GM23338 (cell line): ENCODE results near the gene PGF. TPM values are rescaled to one million over a fixed set of nuclear protein-coding genes. Genes with fewer than 3 reads are reported as not detected.

Experiments
- ATAC-seq: fragments of 200-7000 bp; cut with Tn5 transposase; 3 replicates; pipeline ENCODE4 v1.9.1; 2020
- DNase-seq: peaks from one replicate; pipeline ENCODE4 v3.0.0-alpha.2; 2015; ENCODE audit warnings: low spot score
- H2AFZ ChIP-seq: fragments of 200-600 bp; sonication (generic); 2 replicates; pipeline ENCODE4 v1.8.0; 2016; ENCODE audit warnings: antibody characterized with exemption, mild to moderate bottlenecking, moderate library complexity
- H3F3A ChIP-seq: fragments of 200-600 bp; sonication (generic); replicated peaks from 2 replicates; pipeline ENCODE4 v1.8.0; 2017; ENCODE audit warnings: antibody characterized with exemption, mixed run types, low read depth
- H3K27ac ChIP-seq: fragments of 200-600 bp; sonication (generic); 2 replicates; pipeline ENCODE4 v1.6.1; 2016; ENCODE audit warnings: low read depth
- H3K27me3 ChIP-seq: fragments of 200-600 bp; sonication (generic); 2 replicates; pipeline ENCODE4 v1.8.0; 2016; ENCODE audit warnings: mild to moderate bottlenecking, mixed run types, moderate library complexity; ENCODE audit not compliant: insufficient read depth
- H3K36me3 ChIP-seq: fragments of 200-600 bp; sonication (generic); 2 replicates; pipeline ENCODE4 v1.8.0; 2016; ENCODE audit warnings: mild to moderate bottlenecking; ENCODE audit not compliant: insufficient read depth
- H3K4me1 ChIP-seq: fragments of 200-600 bp; sonication (generic); 2 replicates; pipeline ENCODE4 v1.8.0; 2016; ENCODE audit warnings: mild to moderate bottlenecking, moderate library complexity; ENCODE audit not compliant: insufficient read depth
- H3K4me2 ChIP-seq: fragments of 200-600 bp; sonication (generic); 2 replicates; pipeline ENCODE4 v1.7.1; 2017; ENCODE audit warnings: mixed run types
- H3K4me3 ChIP-seq: fragments of 200-600 bp; sonication (generic); 2 replicates; pipeline ENCODE4 v1.6.1; 2016; ENCODE audit warnings: mixed run types
- H3K79me2 ChIP-seq: fragments of 200-600 bp; sonication (generic); replicated peaks from 2 replicates; pipeline ENCODE4 v1.8.0; 2017; ENCODE audit warnings: mild to moderate bottlenecking; ENCODE audit not compliant: insufficient read depth
- H3K9me2 ChIP-seq: fragments of 200-600 bp; sonication (generic); 2 replicates; pipeline ENCODE4 v1.8.0; 2017; ENCODE audit not compliant: insufficient read depth
- H4K20me1 ChIP-seq: fragments of 200-600 bp; sonication (generic); replicated peaks from 2 replicates; pipeline ENCODE4 v1.8.0; 2017; ENCODE audit warnings: mild to moderate bottlenecking; ENCODE audit not compliant: insufficient read depth
- H3K27ac Mint-ChIP-seq: 2 replicates; pipeline ENCODE4 v1.8.0; 2020; ENCODE audit warnings: inconsistent platforms, mild to moderate bottlenecking, moderate library complexity, mixed read lengths
- H3K27me3 Mint-ChIP-seq: 3 replicates; pipeline ENCODE4 v1.8.0; 2022; ENCODE audit warnings: low read depth, mild to moderate bottlenecking, moderate library complexity, mixed read lengths, inconsistent platforms; ENCODE audit not compliant: insufficient read depth, poor library complexity
- H3K36me3 Mint-ChIP-seq: 3 replicates; pipeline ENCODE4 v1.8.0; 2021; ENCODE audit warnings: low read depth, mild to moderate bottlenecking, inconsistent platforms, moderate library complexity, mixed read lengths
- H3K4me1 Mint-ChIP-seq: 3 replicates; pipeline ENCODE4 v1.8.0; 2020; ENCODE audit warnings: mild to moderate bottlenecking, inconsistent platforms, mixed read lengths
- H3K4me3 Mint-ChIP-seq: 3 replicates; pipeline ENCODE4 v1.8.0; 2021; ENCODE audit warnings: moderate library complexity, mild to moderate bottlenecking, inconsistent platforms, mixed read lengths
- H3K9me3 Mint-ChIP-seq: 3 replicates; pipeline ENCODE4 v1.8.0; 2020; ENCODE audit warnings: moderate library complexity, mild to moderate bottlenecking, inconsistent platforms, mixed read lengths
- CREB1 ChIP-seq: fragments of 250-450 bp; sonication (Bioruptor Pico); IDR thresholded peaks from 2 replicates; pipeline ENCODE4 v1.5.0; 2020; ENCODE audit warnings: low read depth, mild to moderate bottlenecking, moderate library complexity
- EZH2 ChIP-seq: fragments of 200-600 bp; sonication (generic); IDR thresholded peaks from one replicate; pipeline ENCODE4 v1.8.0; 2017; ENCODE audit warnings: antibody characterized with exemption, mild to moderate bottlenecking, low read depth; ENCODE audit not compliant: unreplicated experiment
- EZH2phosphoT487 ChIP-seq: fragments of 200-600 bp; sonication (generic); IDR thresholded peaks from one replicate; pipeline ENCODE4 v1.8.1; 2018; ENCODE audit warnings: antibody characterized with exemption; ENCODE audit not compliant: unreplicated experiment
- JUNB ChIP-seq: IDR thresholded peaks from one replicate; pipeline ENCODE4 v1.6.1; 2016; ENCODE audit warnings: antibody characterized with exemption; ENCODE audit not compliant: unreplicated experiment
- NANOG ChIP-seq: IDR thresholded peaks from 2 replicates; pipeline ENCODE4 v1.6.1; 2016; ENCODE audit warnings: antibody characterized with exemption, borderline replicate concordance
- POLR2AphosphoS5 ChIP-seq: IDR thresholded peaks from 2 replicates; pipeline ENCODE4 v1.6.1; 2016; ENCODE audit warnings: antibody characterized with exemption, low read depth
- STAT1 ChIP-seq: IDR thresholded peaks from one replicate; pipeline ENCODE4 v1.6.1; 2016; ENCODE audit warnings: antibody characterized with exemption; ENCODE audit not compliant: unreplicated experiment
- ZNF114 ChIP-seq: fragments of 250-450 bp; sonication (Bioruptor Pico); IDR thresholded peaks from 2 replicates; pipeline ENCODE4 v1.5.0; 2020; ENCODE audit warnings: mild to moderate bottlenecking, moderate library complexity
- ZNF331 ChIP-seq: fragments of 250-450 bp; sonication (Bioruptor Pico); IDR thresholded peaks from 2 replicates; pipeline ENCODE4 v1.5.0; 2020; ENCODE audit warnings: low read depth, mild to moderate bottlenecking, moderate library complexity
- polyA plus RNA-seq: library from polyadenylated mRNA; unstranded; fragments of >200 nt; fragmentation: Nextera tagmentation; extraction: Ambion mirVana; gene quantifications from 2 replicates; pipeline ENCODE4 v1.2.1, GENCODE V29; 2016
- total RNA-seq: library from RNA; depleted of rRNA; stranded (reverse); fragments of >200 nt; shearing (Covaris generic); gene quantifications from 2 replicates; pipeline ENCODE4 v1.2.3, GENCODE V29; 2014
- TF ChIP-seq, protein P1 (sequence below), 2 experiments: fragments of 200-600 bp in 1 of 2; sonication (generic) in 1 of 2; conservative IDR thresholded peaks; 2 replicates each; pipeline versions ENCODE4 v1.5.1 to v1.6.1; 2016 to 2017; ENCODE audit warnings: antibody characterized with exemption in 2 of 2, low read depth in 2 of 2, mild to moderate bottlenecking in 2 of 2, moderate library complexity in 1 of 2
- TF ChIP-seq, protein P2 (sequence below): IDR thresholded peaks from 2 replicates; pipeline ENCODE4 v1.6.1; 2016; ENCODE audit warnings: antibody characterized with exemption
- TF ChIP-seq, protein P3 (sequence below): fragments of 250-450 bp; sonication (Bioruptor Pico); IDR thresholded peaks from 2 replicates; pipeline ENCODE4 v1.5.0; 2020; ENCODE audit warnings: mild to moderate bottlenecking, moderate library complexity
- TF ChIP-seq, protein P4 (sequence below): IDR thresholded peaks from one replicate; pipeline ENCODE4 v1.6.1; 2018; ENCODE audit warnings: antibody characterized with exemption; ENCODE audit not compliant: unreplicated experiment

The PGF gene
- total and polyA plus RNA-seq, 2 experiments from 2014 or later = 2.9 to 6.3 TPM

DNA sequence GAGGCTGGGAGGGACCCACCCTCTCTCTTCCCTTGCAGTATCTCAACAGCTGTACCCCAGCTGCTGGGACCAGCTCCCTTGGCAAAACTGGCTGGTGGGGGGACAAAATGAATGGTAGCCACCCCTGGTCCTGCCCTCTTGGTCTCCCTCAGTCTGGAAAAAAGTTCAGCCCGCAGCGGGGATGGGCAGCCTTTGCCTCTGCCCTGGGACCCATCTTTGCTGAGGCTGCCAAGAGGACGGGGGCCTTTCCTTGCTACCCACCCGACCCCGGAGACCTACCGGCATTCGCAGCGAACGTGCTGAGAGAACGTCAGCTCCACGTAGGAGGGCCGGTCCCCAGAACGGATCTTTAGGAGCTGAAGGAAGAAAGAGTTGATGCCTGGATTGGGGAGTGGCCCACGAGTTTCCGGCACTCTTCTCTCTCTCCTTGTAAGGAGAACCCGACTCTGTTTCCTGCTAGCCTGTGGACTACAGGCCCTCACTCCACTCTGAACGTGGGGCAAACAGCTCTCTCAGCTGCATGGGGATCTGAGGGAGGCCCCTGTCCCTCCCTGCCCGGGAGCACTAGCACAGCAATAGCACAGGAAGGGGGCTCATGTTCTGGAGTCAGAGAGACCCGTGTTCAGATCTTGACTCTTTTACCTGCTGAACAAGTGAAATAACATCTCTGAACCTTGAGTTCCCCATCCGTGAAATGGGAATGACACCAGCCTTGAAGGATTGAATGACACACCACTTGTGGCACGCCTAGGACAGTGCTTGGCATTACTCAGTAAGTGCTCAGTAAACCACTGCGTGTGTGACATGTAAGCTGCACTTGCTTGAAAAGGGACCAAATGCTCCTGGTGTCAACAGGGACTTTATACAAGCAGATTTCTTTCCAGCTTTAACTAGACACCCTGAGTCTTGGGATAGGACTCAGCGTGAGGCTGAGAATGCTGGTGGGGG, 6.9 kb downstream of the PGF start:
- peaks cover 4% of the 10 kb centered on the region; the same call in 1 of the 2 replicates for H3K4me1 ChIP-seq
- H3K27ac ChIP-seq = no peak overlapping the region
- Mint-ChIP-seq H3K36me3 (no peaks in the 10 kb centered on the region; the same call in 2 of the 3 replicates), H3K9me3 (no peaks in the 10 kb centered on the region; the same call in 2 of the 3 replicates), H3K27ac (no peak overlapping the region), H3K4me1 (peaks cover 11% of the 10 kb centered on the region; the same call in 2 of the 3 replicates), H3K4me3 (no peak overlapping the region), H3K27me3 (peaks cover 15% of the 10 kb centered on the region)
- no peak overlapping the region for H2AFZ ChIP-seq
- H3K4me2 ChIP-seq = no peak overlapping the region
- DNase-seq (no peak), ATAC-seq (no peak)
- no peaks in the 10 kb centered on the region for H4K20me1 ChIP-seq
- no peak overlapping the region for H3K4me3 ChIP-seq
- 0 out of 2 replicates have a peak, but pooled peaks cover 5% of the 10 kb centered on the region for H3F3A ChIP-seq
- H3K79me2 ChIP-seq = no peaks in the 10 kb centered on the region
- H3K36me3 ChIP-seq = no peaks in the 10 kb centered on the region
- TF ChIP-seq, protein P1, sequence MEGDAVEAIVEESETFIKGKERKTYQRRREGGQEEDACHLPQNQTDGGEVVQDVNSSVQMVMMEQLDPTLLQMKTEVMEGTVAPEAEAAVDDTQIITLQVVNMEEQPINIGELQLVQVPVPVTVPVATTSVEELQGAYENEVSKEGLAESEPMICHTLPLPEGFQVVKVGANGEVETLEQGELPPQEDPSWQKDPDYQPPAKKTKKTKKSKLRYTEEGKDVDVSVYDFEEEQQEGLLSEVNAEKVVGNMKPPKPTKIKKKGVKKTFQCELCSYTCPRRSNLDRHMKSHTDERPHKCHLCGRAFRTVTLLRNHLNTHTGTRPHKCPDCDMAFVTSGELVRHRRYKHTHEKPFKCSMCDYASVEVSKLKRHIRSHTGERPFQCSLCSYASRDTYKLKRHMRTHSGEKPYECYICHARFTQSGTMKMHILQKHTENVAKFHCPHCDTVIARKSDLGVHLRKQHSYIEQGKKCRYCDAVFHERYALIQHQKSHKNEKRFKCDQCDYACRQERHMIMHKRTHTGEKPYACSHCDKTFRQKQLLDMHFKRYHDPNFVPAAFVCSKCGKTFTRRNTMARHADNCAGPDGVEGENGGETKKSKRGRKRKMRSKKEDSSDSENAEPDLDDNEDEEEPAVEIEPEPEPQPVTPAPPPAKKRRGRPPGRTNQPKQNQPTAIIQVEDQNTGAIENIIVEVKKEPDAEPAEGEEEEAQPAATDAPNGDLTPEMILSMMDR (conservative IDR thresholded peaks at IDR 0.05; ENCODE audit: low read depth in 2 of 2) = no peak
- TF ChIP-seq CREB1 = no peak
- TF ChIP-seq, protein P2, sequence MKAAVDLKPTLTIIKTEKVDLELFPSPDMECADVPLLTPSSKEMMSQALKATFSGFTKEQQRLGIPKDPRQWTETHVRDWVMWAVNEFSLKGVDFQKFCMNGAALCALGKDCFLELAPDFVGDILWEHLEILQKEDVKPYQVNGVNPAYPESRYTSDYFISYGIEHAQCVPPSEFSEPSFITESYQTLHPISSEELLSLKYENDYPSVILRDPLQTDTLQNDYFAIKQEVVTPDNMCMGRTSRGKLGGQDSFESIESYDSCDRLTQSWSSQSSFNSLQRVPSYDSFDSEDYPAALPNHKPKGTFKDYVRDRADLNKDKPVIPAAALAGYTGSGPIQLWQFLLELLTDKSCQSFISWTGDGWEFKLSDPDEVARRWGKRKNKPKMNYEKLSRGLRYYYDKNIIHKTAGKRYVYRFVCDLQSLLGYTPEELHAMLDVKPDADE = no peak
- TF ChIP-seq POLR2AphosphoS5 = no peak
- TF ChIP-seq EZH2 = no peak
- no peak for TF ChIP-seq STAT1
- no peak for TF ChIP-seq NANOG
- TF ChIP-seq, protein P3, sequence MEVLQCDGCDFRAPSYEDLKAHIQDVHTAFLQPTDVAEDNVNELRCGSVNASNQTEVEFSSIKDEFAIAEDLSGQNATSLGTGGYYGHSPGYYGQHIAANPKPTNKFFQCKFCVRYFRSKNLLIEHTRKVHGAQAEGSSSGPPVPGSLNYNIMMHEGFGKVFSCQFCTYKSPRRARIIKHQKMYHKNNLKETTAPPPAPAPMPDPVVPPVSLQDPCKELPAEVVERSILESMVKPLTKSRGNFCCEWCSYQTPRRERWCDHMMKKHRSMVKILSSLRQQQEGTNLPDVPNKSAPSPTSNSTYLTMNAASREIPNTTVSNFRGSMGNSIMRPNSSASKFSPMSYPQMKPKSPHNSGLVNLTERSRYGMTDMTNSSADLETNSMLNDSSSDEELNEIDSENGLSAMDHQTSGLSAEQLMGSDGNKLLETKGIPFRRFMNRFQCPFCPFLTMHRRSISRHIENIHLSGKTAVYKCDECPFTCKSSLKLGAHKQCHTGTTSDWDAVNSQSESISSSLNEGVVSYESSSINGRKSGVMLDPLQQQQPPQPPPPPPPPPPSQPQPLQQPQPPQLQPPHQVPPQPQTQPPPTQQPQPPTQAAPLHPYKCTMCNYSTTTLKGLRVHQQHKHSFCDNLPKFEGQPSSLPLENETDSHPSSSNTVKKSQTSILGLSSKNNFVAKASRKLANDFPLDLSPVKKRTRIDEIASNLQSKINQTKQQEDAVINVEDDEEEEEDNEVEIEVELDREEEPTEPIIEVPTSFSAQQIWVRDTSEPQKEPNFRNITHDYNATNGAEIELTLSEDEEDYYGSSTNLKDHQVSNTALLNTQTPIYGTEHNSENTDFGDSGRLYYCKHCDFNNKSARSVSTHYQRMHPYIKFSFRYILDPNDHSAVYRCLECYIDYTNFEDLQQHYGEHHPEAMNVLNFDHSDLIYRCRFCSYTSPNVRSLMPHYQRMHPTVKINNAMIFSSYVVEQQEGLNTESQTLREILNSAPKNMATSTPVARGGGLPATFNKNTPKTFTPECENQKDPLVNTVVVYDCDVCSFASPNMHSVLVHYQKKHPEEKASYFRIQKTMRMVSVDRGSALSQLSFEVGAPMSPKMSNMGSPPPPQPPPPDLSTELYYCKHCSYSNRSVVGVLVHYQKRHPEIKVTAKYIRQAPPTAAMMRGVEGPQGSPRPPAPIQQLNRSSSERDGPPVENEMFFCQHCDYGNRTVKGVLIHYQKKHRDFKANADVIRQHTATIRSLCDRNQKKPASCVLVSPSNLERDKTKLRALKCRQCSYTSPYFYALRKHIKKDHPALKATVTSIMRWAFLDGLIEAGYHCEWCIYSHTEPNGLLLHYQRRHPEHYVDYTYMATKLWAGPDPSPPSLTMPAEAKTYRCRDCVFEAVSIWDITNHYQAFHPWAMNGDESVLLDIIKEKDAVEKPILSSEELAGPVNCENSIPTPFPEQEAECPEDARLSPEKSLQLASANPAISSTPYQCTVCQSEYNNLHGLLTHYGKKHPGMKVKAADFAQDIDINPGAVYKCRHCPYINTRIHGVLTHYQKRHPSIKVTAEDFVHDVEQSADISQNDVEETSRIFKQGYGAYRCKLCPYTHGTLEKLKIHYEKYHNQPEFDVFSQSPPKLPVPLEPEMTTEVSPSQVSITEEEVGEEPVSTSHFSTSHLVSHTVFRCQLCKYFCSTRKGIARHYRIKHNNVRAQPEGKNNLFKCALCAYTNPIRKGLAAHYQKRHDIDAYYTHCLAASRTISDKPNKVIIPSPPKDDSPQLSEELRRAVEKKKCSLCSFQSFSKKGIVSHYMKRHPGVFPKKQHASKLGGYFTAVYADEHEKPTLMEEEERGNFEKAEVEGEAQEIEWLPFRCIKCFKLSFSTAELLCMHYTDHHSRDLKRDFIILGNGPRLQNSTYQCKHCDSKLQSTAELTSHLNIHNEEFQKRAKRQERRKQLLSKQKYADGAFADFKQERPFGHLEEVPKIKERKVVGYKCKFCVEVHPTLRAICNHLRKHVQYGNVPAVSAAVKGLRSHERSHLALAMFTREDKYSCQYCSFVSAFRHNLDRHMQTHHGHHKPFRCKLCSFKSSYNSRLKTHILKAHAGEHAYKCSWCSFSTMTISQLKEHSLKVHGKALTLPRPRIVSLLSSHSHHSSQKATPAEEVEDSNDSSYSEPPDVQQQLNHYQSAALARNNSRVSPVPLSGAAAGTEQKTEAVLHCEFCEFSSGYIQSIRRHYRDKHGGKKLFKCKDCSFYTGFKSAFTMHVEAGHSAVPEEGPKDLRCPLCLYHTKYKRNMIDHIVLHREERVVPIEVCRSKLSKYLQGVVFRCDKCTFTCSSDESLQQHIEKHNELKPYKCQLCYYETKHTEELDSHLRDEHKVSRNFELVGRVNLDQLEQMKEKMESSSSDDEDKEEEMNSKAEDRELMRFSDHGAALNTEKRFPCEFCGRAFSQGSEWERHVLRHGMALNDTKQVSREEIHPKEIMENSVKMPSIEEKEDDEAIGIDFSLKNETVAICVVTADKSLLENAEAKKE = no peak
- no peak for TF ChIP-seq EZH2phosphoT487
- no peak for TF ChIP-seq ZNF331 (CRISPR knock-in tag)
- TF ChIP-seq, protein P4, sequence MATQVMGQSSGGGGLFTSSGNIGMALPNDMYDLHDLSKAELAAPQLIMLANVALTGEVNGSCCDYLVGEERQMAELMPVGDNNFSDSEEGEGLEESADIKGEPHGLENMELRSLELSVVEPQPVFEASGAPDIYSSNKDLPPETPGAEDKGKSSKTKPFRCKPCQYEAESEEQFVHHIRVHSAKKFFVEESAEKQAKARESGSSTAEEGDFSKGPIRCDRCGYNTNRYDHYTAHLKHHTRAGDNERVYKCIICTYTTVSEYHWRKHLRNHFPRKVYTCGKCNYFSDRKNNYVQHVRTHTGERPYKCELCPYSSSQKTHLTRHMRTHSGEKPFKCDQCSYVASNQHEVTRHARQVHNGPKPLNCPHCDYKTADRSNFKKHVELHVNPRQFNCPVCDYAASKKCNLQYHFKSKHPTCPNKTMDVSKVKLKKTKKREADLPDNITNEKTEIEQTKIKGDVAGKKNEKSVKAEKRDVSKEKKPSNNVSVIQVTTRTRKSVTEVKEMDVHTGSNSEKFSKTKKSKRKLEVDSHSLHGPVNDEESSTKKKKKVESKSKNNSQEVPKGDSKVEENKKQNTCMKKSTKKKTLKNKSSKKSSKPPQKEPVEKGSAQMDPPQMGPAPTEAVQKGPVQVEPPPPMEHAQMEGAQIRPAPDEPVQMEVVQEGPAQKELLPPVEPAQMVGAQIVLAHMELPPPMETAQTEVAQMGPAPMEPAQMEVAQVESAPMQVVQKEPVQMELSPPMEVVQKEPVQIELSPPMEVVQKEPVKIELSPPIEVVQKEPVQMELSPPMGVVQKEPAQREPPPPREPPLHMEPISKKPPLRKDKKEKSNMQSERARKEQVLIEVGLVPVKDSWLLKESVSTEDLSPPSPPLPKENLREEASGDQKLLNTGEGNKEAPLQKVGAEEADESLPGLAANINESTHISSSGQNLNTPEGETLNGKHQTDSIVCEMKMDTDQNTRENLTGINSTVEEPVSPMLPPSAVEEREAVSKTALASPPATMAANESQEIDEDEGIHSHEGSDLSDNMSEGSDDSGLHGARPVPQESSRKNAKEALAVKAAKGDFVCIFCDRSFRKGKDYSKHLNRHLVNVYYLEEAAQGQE = no peak
- TF ChIP-seq JUNB = no peak
- no peak for TF ChIP-seq ZNF114 (CRISPR knock-in tag)
- H3K27me3 ChIP-seq = no peaks in the 10 kb centered on the region
- H3K9me2 ChIP-seq = no peaks in the 10 kb centered on the region
